Activated CD4-positive, alpha-beta memory T cell treated with anti-CD3 and anti-CD28 coated beads, Interleukin-2, amount 10 ng/mL, durations not matched to agents 7 days and 5 days (primary cell): Measurements from ENCODE around the gene QSOX1. TPM values are rescaled to one million over a fixed set of nuclear protein-coding genes. Genes with fewer than 3 reads are reported as not detected.
A peak's percentile ranks its signal among the peaks of the same experiment; 100 is the strongest.

Experiments used
- CTCF ChIA-PET: fragments of 350-600 bp; sonication (Branson Sonifier 250); formaldehyde crosslinking; loops from one replicate; lab custom pipeline; 2021; ENCODE audit warnings: antibody characterized with exemption, inconsistent platforms; lab: Charles Lee
- POLR2A ChIA-PET: fragments of 350-600 bp; sonication (Branson Sonifier 250); formaldehyde crosslinking; loops from one replicate; lab custom pipeline; 2021; ENCODE audit warnings: antibody characterized with exemption; lab: Charles Lee
- DNase-seq: peaks from one replicate; pipeline ENCODE4 v3.0.0-alpha.2; 2020
- H3K27ac Mint-ChIP-seq: one replicate; pipeline ENCODE4 v1.8.0; 2021; ENCODE audit warnings: mild to moderate bottlenecking, mixed read lengths
- H3K27me3 Mint-ChIP-seq: one replicate; pipeline ENCODE4 v1.8.0; 2021; ENCODE audit warnings: mixed read lengths
- H3K36me3 Mint-ChIP-seq: one replicate; pipeline ENCODE4 v1.8.0; 2021; ENCODE audit warnings: low read depth, mixed read lengths
- H3K4me1 Mint-ChIP-seq: one replicate; pipeline ENCODE4 v1.8.0; 2021; ENCODE audit warnings: mixed read lengths
- H3K4me3 Mint-ChIP-seq: one replicate; pipeline ENCODE4 v1.8.0; 2021; ENCODE audit warnings: mild to moderate bottlenecking, mixed read lengths
- H3K9me3 Mint-ChIP-seq: one replicate; pipeline ENCODE4 v1.8.0; 2021; ENCODE audit warnings: mixed read lengths
- total RNA-seq, 2 experiments: library from RNA; stranded (reverse); gene quantifications; one replicate each; pipeline ENCODE4 v1.2.3, GENCODE V29; 2021

Gene QSOX1
- total RNA-seq, 2 experiments from 2014 or later, result 28.9 to 35.1 TPM

GRCh38 chr1:180251526-180252305 is 97.0 kb downstream of the QSOX1 start:
- ChIA-PET CTCF (interaction anchor here (1.1 to 5.3 kb wide), 7 partner anchors 10 to 232 kb away, joined by 3 to 44 read pairs (median 4); no protein-coding TSS in a partner anchor), POLR2A (interaction anchor here (1.0 kb wide), 1 partner anchor 9 kb away, joined by 3 read pairs; no protein-coding TSS in a partner anchor)
- H3K36me3 Mint-ChIP-seq, result no peaks in the 10 kb centered on the region
- no peak for DNase-seq
- H3K4me1 Mint-ChIP-seq, result peaks cover 12% of the 10 kb centered on the region
- no peaks in the 10 kb centered on the region for H3K9me3 Mint-ChIP-seq
- peaks cover 4% of the 10 kb centered on the region for H3K27me3 Mint-ChIP-seq
- H3K4me3 Mint-ChIP-seq, result no peak overlapping the region
- no peak overlapping the region for H3K27ac Mint-ChIP-seq

DNA sequence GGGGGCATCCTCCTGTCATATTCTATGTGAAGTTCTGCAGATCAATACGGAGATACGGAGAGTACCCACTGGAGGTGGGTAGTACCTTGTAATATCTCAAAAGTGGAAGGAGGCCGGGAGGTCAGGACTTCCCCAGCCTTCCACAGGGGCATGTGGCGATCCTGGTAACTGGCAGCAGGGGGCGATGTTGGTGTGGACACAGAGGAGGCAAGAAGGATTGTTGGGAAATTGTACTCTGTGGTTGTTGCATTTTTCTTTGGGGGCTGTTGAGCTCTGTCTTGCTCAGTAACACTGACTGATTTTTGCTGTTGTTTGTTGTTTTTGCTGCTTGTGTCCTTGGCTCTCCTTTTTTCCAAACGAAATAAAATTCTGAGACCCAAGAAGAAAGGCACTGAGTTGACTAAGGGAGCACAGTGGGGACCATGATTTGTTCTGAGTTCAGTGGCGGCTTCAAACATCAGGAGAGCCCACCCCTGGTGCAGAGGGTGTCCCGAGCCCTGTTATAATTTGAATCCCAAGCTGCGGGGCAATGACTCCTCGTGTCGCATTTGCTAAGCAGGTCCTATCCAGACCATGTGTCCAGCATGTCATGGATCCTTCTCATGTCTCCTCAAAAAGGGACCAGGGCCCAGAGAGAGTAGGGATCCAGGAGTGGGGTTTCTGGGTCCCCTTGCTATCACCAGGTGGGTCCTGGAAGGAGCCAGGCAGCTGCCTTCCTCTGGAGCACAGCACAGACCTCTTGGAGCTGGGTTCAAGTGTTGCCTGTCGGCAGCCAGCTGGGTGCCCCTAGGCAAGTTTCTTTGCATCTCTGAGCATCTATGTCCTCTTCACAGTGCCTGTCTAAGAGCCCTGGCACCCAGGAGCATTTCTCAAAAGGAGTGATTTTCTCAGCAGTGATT is 98.2 kb downstream of the QSOX1 start:
- no peak overlapping the region for H3K4me3 Mint-ChIP-seq
- CTCF ChIA-PET, result interaction anchor here (0.8 to 5.3 kb wide), 16 partner anchors 9 to 233 kb away, joined by 3 to 44 read pairs (median 4); no protein-coding TSS in a partner anchor
- H3K27me3 Mint-ChIP-seq, result peaks cover 4% of the 10 kb centered on the region
- no peak overlapping the region for H3K27ac Mint-ChIP-seq
- DNase-seq, result peak; percentile 75
- H3K9me3 Mint-ChIP-seq, result no peaks in the 10 kb centered on the region
- peaks cover 5% of the 10 kb centered on the region for H3K4me1 Mint-ChIP-seq
- no peaks in the 10 kb centered on the region for H3K36me3 Mint-ChIP-seq
- POLR2A ChIA-PET, result interaction anchor here (1.0 to 1.3 kb wide), 2 partner anchors 8 to 17 kb away, joined by 3 read pairs; no protein-coding TSS in a partner anchor

Other genes with a start within 250 kb of the QSOX1 start
- gene CEP350, start 200.1 kb upstream of the QSOX1 start, total RNA-seq, result 10 to 100 TPM; 52.6 to 57.0 TPM
- not detected for gene LHX4, start 75.4 kb downstream of the QSOX1 start, total RNA-seq